CD4-positive, alpha-beta T cell (primary cell): ENCODE measurements around the gene JAG1. TPM values are rescaled to one million over a fixed set of nuclear protein-coding genes. Genes with fewer than 3 reads are reported as not detected.

Source experiments
- ATAC-seq: fragments of 200-7000 bp; cut with Tn5 transposase; one replicate; pipeline ENCODE4 v1.10.0; 2022; ENCODE audit warnings: mild to moderate bottlenecking; ENCODE audit not compliant: poor library complexity
- CTCF ChIA-PET: fragments of 350-600 bp; sonication (Branson Sonifier 250); formaldehyde crosslinking; loops from one replicate; lab custom pipeline; 2021; ENCODE audit warnings: antibody characterized with exemption, inconsistent platforms; lab: Charles Lee
- POLR2A ChIA-PET: fragments of 350-600 bp; sonication (Branson Sonifier 250); formaldehyde crosslinking; loops from one replicate; lab custom pipeline; 2021; ENCODE audit warnings: antibody characterized with exemption, inconsistent platforms; lab: Charles Lee
- DNase-seq, 14 experiments: peaks; one replicate each; pipeline ENCODE4 v3.0.0-alpha.2; 2013 to 2020; ENCODE audit warnings: mixed read lengths in 2 of 14
- H3K27ac ChIP-seq, 2 donors: one replicate each; pipeline versions ENCODE4 v1.5.1 to v1.7.0; 2013; ENCODE audit warnings: low read length in 2 of 2, low read depth in 1 of 2, mild to moderate bottlenecking in 1 of 2
- H3K27me3 ChIP-seq, 2 experiments: 1 replicate in 1 of 2; 2 replicates in 1 of 2; pipeline versions ENCODE4 v1.6.1 to v1.7.0; 2013; ENCODE audit warnings: low read length in 2 of 2, control low read depth in 1 of 2, mild to moderate bottlenecking in 1 of 2, moderate library complexity in 1 of 2; ENCODE audit not compliant: insufficient read depth in 2 of 2, control insufficient read depth in 1 of 2
- H3K36me3 ChIP-seq: one replicate; pipeline ENCODE4 v1.6.1; 2013; ENCODE audit warnings: low read length, control low read depth; ENCODE audit not compliant: insufficient read depth
- H3K4me1 ChIP-seq: one replicate; pipeline ENCODE4 v1.6.1; 2013; ENCODE audit warnings: low read length, control low read depth; ENCODE audit not compliant: insufficient read depth
- H3K4me3 ChIP-seq: one replicate; pipeline ENCODE4 v1.5.1; 2013; ENCODE audit warnings: mild to moderate bottlenecking, low read length, moderate library complexity
- H3K9me3 ChIP-seq, 2 experiments: 1 replicate in 1 of 2; 2 replicates in 1 of 2; pipeline versions ENCODE4 v1.6.1 to v1.7.0; 2013; ENCODE audit warnings: low read length in 2 of 2, mild to moderate bottlenecking in 2 of 2, control low read depth in 1 of 2, moderate library complexity in 1 of 2; ENCODE audit not compliant: control insufficient read depth in 1 of 2, insufficient read depth in 1 of 2
- H3K27ac Mint-ChIP-seq: one replicate; pipeline ENCODE4 v1.8.0; 2020; ENCODE audit warnings: mixed read lengths
- H3K27me3 Mint-ChIP-seq: one replicate; pipeline ENCODE4 v1.8.0; 2021; ENCODE audit warnings: mixed read lengths
- H3K36me3 Mint-ChIP-seq: one replicate; pipeline ENCODE4 v1.8.0; 2021; ENCODE audit warnings: low read depth, mixed read lengths
- H3K4me1 Mint-ChIP-seq: one replicate; pipeline ENCODE4 v1.8.0; 2021; ENCODE audit warnings: low read depth, mixed read lengths
- H3K4me3 Mint-ChIP-seq: one replicate; pipeline ENCODE4 v1.8.0; 2020; ENCODE audit warnings: mild to moderate bottlenecking, mixed read lengths
- H3K9me3 Mint-ChIP-seq: one replicate; pipeline ENCODE4 v1.8.0; 2020; ENCODE audit warnings: mixed read lengths
- CTCF ChIP-seq: fragments of 200-600 bp; IDR thresholded peaks from one replicate; pipeline ENCODE4 v1.8.0; 2022; ENCODE audit warnings: antibody characterized with exemption, mild to moderate bottlenecking
- intact Hi-C, 2 experiments: fragments of 100-400 bp; cut with DNase I in 1 of 2; cut with micrococcal nuclease in 1 of 2; formaldehyde crosslinking; loops; one replicate each; pipeline versions ENCODE4 v1.15.1 to v1.9.0; 2023 to 2025; cut with DNase I, micrococcal nuclease
- total RNA-seq, 174 experiments: library from RNA in 2 of 174; stranded (reverse) in 2 of 174; gene quantifications; one replicate each; pipeline ENCODE4 v1.2.3 and lab custom pipeline; 2021 to 2026

The JAG1 gene
- total RNA-seq, 2 experiments from 2014 or later = 0.77 to 1.2 TPM

- intact Hi-C loops = no loop called here
- Mint-ChIP-seq H3K4me1 (no peaks in the 10 kb centered on the region), H3K36me3 (no peaks in the 10 kb centered on the region), H3K27ac (no peak overlapping the region), H3K27me3 (peaks cover 51% of the 10 kb centered on the region), H3K4me3 (no peak overlapping the region), H3K9me3 (no peaks in the 10 kb centered on the region)
- Histone ChIP-seq H3K9me3 (peaks cover 0 to 5% of the 10 kb centered on the region in 2 experiments), H3K4me3 (no peak overlapping the region), H3K27me3 (peaks cover 3 to 11% of the 10 kb centered on the region in 2 experiments), H3K4me1 (no peaks in the 10 kb centered on the region), H3K36me3 (no peaks in the 10 kb centered on the region), H3K27ac (no peak overlapping the region)
- ChIA-PET CTCF (no interaction called here), POLR2A (no interaction called here)
- ATAC-seq = no peak
- DNase-seq = no peak
- TF ChIP-seq CTCF = no peak
These were observed 12.5 kb downstream of the JAG1 start for GRCh38 chr20:10661261-10661660.

- Histone ChIP-seq H3K4me1 (no peaks in the 10 kb centered on the region), H3K36me3 (no peaks in the 10 kb centered on the region), H3K9me3 (peaks cover 0 to 5% of the 10 kb centered on the region in 2 experiments), H3K27ac (no peak overlapping the region), H3K27me3 (peaks cover 0 to 14% of the 10 kb centered on the region in 2 experiments), H3K4me3 (no peak overlapping the region)
- ATAC-seq = no peak
- Mint-ChIP-seq H3K4me3 (no peak overlapping the region), H3K9me3 (no peaks in the 10 kb centered on the region), H3K27ac (no peak overlapping the region), H3K36me3 (no peaks in the 10 kb centered on the region), H3K27me3 (peaks cover 46% of the 10 kb centered on the region), H3K4me1 (no peaks in the 10 kb centered on the region)
- no peak for DNase-seq
- ChIA-PET CTCF (no interaction called here), POLR2A (no interaction called here)
- no peak for TF ChIP-seq CTCF
- intact Hi-C loops = no loop called here
These were observed 13.1 kb downstream of the JAG1 start for GRCh38 chr20:10660661-10661060.

GRCh38 chr20:10659651-10660601 lies 13.9 kb downstream of the JAG1 start:
- Histone ChIP-seq H3K36me3 (no peaks in the 10 kb centered on the region), H3K27ac (no peak overlapping the region), H3K27me3 (peaks cover 0 to 14% of the 10 kb centered on the region in 2 experiments), H3K4me3 (no peak overlapping the region), H3K9me3 (peaks cover 0 to 5% of the 10 kb centered on the region in 2 experiments), H3K4me1 (no peaks in the 10 kb centered on the region)
- H3K36me3 Mint-ChIP-seq = no peaks in the 10 kb centered on the region
- H3K4me1 Mint-ChIP-seq = no peaks in the 10 kb centered on the region
- TF ChIP-seq CTCF = no peak
- no peak overlapping the region for H3K27ac Mint-ChIP-seq
- H3K4me3 Mint-ChIP-seq = no peak overlapping the region
- ATAC-seq = no peak
- CTCF ChIA-PET = interaction anchor here (0.6 kb wide), 1 partner anchor 678 kb away, joined by 4 read pairs; no protein-coding TSS in a partner anchor
- peaks cover 41% of the 10 kb centered on the region for H3K27me3 Mint-ChIP-seq
- no peaks in the 10 kb centered on the region for H3K9me3 Mint-ChIP-seq
- POLR2A ChIA-PET = no interaction called here
- DNase-seq = no peak
- intact Hi-C loops = no loop called here
